T-helper 1 cell treated with Interleukin-12 subunit alpha and Interleukin-12 subunit beta and Interleukin-4 antibody, amounts not matched to agents 30 ng/mL and 1 ng/mL, for 36 hours (primary cell): ENCODE results near the gene SPATA25. TPM values are rescaled to one million over a fixed set of nuclear protein-coding genes. Genes with fewer than 3 reads are reported as not detected.

Experiments
- intact Hi-C: fragments of 100-400 bp; cut with micrococcal nuclease; formaldehyde crosslinking; loops from one replicate; pipeline ENCODE4 v1.15.1; 2024
- total RNA-seq: library from RNA; stranded (reverse); gene quantifications from 2 replicates; pipeline ENCODE4 v1.2.3, GENCODE V29; 2022

SPATA25 gene, protein sequence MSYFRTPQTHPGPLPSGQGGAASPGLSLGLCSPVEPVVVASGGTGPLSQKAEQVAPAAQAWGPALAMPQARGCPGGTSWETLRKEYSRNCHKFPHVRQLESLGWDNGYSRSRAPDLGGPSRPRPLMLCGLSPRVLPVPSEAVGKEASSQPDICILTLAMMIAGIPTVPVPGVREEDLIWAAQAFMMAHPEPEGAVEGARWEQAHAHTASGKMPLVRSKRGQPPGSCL
- total RNA-seq = 0.49 and 0.76 TPM in 2 replicates

DNA sequence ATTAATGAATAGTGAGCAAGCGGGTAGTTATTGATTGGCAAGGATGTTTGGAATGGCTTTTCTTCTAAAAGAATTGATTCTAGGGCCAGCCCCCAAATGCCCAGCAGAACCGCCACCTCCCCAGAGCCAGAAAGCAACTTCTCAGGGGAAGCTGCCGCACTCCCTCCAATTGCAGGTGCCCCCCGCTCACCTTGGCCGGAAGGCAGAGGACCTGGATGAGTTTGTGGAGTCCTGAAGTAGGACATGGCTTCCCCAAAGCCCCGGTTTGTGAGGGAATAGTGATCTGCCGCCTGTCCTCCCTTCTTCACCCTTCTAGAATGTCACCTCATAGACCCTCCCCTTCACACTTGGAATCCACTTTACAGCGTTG lies at the start of gene SPATA25:
SPATA25 (minus strand) TSS at position 277 of the 370 bp plus-strand sequence; CDS start at position 245, 32 bp downstream.
- intact Hi-C loops = no loop called here

DNA sequence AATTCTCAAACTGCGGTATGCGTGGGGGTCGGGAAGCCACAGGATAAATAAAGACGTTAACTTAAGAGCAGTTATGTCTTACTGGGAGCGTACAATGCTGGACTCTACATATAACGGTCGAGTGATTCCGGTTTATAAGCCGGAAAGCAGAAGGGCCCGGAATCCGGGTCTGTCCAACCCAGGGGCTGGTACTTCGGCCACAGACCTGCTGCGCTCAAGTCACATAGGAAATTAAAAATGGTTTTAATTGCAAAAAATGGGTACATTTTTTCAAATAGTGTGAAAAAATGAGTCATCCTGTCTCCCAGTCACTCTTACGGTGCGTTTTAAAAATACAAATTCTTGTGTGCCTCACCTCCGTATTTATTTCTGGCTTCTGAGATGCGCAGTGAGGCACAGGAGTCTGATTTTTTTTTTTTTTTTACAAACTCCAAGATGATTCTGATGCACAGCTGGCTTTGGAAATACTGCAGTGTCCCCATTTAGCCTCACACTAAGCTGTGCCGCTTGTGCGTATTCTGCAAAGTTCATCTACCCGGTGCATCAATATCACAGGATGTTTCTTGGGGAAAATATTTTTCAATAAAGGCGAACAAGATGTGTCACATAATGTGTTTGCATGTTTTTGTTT lies 48.1 kb upstream of the SPATA25 start:
- intact Hi-C loops = loop anchor here (1.0 to 5.0 kb wide), 12 partner anchors 24 to 754 kb away; partner anchors contain the start of genes ACOT8, DNTTIP1, NCOA5 and PIGT

GRCh38 chr20:45934586-45935415 lies 47.4 kb upstream of the SPATA25 start, which contains the start of gene PCIF1:
Gene PCIF1, plus strand, starts transcription at chr20:45934683. Its CDS starts 4,317 bp downstream, at chr20:45939000.
- intact Hi-C loops = loop anchor here (1.0 to 5.0 kb wide), 16 partner anchors 24 to 1412 kb away; partner anchors contain the start of genes ACOT8, CTSA, DNTTIP1 and NCOA5

DNA sequence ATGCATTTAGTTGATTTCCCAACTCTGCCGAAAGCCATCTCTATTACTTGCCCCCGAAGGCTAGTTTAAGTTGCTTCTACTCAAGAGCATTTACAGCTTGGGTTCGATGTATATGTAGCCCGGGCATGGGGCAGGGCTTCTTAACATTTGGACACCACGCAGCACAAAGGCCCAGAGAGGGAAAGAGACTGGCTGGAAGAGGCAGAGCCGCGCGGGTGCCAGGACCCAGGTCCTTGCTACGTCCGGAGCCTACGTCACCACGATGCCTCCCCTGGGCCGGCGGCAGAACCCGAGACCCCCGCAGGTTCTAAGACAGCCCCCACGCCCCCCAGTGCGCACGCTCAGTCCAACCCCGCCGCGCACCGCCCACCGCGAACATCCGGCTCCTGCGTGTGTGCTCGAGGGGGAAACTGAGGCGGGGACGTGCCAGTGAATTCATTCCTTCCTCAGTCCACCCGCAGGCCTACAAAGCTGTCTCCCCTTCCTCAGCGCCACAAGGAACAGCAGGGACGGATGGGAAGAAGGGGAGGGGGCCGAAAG lies 46.7 kb upstream of the SPATA25 start:
- intact Hi-C loops = loop anchor here (1.0 to 5.0 kb wide), 6 partner anchors 43 to 1413 kb away; partner anchors contain the start of genes CTSA, DNTTIP1, NEURL2 and STK4

DNA sequence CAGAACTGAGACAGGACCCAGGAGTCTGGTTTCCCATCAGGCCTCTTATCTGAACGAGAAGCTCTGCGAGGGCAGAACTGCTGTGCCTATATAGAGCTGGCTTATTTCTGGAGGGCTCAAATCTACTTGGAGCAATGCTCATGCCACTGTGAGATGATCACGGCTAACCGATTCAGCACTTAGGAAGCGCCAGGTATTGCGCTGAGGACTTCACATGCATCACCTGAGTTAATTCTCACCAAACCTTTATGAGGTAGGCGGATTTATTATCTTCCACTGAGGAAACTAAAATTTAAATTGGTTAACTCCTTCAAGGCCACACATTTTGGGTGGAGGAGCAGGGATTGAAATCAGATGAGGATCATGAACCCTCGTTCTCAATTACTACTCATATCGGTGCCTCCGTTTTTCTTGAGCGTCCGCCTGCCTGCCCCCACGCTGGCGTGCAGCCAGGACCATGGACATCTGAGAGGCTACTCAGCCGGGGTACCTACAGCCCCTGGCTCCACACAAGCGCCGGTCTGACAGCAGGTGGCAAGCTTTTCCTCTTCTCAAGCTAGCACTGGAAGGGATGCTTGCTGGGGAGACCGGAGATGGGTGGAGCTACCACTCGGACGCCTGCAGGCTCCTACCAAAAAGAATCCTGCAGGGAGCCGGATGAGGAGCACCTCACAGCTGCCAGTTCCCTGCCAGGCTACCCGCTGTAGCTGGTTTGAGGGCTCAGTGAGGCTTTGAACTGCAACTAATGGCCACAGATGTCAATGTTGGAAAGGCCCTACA lies 46.0 kb upstream of the SPATA25 start:
- intact Hi-C loops = loop anchor here (1.0 to 5.0 kb wide), 6 partner anchors 42 to 1414 kb away; partner anchors contain the start of genes CTSA, DNTTIP1, NEURL2 and STK4

GRCh38 chr20:45931680-45932079 lies 44.3 kb upstream of the SPATA25 start:
- intact Hi-C loops = loop anchor here (5.0 kb wide), 2 partner anchors 964 to 1416 kb away; partner anchors contain the start of gene STK4

DNA sequence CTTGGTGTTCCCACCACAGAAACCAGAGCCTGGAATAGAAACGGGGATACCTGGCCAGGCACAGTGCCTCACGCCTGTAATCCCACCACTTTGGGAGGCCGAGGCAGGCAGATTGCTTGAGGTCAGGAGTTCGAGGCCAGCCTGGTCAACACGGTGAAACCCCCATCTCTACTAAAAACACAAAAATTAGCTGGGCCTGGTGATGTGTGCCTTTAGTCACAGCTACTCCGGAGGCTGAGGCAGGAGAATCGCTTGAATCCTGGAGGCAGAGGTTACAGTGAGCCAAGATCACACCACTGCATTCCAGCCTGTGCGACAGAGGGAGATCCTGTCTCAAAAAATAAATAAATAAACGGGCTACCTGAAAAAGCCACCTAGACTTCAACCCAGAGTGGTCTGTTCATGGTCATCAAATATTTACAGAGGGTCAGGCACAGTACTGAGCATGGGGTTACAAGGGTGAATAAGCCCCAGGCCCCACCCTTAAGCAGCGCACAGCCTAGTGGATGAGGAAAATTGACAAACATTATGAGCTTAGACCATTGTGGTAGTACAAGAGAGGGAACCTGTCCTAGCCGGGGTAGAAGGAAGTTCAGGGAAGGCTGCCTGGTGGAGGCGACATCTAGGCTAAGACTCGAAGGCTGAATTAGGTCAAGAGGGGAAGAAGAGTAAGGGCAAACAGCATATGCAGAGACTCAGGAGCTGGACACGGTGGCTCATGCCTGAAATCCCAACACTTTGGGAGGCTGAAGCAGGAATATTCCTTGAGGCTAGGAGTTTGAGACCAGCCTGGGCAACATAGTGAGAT lies 39.9 kb upstream of the SPATA25 start:
- intact Hi-C loops = no loop called here

DNA sequence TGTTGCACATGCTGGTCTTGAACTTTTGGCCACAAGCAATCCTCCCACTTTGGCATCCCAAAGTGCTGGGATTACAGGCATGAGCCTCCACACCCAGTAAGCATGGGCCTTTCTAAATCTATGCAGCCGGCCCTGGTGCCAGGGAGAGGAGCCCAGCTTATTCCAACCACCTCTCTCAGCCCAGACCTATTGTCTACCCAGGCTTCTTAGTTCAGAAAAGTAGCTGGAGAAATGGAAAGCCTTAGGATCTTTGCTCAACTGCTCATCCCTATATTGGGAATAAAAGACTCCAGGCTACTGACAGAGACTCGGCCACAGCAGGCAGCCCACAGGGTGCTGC lies 39.3 kb upstream of the SPATA25 start:
- intact Hi-C loops = no loop called here

GRCh38 chr20:45925821-45926506 lies 38.5 kb upstream of the SPATA25 start:
- intact Hi-C loops = no loop called here

- intact Hi-C loops = no loop called here
Observed at GRCh38 chr20:45924391-45925261, 37.2 kb upstream of the SPATA25 start.

DNA sequence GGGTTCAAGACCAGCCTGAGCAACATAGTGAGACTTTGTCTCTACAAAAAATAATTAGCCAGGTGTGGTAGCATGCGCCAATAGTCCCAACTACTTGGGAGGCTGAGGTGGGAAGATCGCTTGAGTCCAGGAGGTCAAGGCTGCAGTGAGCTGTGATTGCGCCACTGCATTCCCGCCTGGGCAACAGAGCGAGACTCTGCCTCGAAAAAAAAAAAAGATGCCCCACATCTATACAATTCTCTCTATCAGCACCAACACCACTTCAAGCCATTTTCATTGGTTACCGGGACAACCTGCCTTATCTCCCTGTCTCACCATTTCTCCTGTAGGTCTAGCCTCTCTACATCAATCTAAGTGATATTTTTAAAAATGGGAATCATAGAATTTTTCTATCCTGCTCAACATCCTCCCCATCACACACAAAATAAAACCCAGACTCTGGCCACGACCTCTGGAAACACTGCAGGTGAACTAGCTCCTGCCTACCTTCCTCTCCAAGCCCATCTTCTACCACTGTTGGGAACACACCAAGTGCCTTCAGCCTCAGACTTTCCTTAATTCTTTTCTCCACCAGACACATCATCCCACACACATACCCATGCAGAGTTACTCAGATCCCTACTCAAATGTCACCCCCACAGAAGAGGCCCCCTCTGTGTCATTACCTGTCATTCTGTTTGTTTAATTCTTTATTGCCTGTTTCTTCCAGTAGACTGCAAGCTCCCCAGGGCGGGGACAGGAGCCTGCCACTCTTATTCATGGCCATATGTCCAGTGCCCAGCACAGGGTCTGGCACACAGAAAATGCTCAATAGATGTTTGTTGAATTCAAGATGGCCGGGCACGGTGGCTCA lies 34.1 kb upstream of the SPATA25 start:
- intact Hi-C loops = no loop called here

DNA sequence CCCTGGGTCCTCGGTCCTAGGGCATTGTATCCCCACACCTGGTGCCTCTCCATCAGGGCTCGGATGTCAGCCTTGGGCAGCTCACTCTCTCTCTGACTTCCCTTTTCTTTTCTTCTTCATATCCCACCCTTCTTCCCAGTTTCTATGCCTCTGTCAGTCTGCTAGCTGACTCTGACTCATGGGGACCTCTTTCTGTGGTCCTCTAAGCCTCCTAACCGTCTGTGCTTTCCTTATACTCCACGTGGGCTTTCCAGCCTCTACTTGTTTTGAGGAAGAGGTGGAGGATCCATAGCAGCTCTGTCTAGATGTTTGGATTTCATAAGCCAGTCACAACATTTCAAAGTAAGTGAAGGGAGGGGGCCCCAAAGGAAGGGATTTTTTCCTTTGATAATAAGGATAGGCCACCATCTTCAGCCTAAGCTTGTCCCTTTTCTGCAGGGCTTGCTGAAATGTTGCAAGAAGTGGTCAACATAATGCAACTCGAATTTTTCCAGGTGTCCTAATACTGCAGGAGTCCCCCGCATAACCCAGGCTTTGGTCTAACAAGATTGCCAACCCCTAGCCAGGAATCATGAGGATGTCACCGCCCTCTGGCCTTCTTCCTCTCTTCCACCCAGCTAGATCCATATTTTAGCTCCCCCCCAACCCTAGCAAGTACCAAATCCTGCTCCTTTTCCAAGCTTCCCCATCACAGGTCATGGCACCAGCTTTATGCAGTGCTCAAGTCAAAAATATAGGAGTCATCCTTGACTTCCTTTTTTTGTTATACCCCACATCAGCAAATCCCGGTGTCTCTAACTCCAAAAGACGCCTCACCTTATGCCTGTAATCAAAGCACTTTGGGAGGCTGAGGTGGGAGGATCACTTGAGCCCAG lies 33.3 kb upstream of the SPATA25 start:
- intact Hi-C loops = no loop called here

DNA sequence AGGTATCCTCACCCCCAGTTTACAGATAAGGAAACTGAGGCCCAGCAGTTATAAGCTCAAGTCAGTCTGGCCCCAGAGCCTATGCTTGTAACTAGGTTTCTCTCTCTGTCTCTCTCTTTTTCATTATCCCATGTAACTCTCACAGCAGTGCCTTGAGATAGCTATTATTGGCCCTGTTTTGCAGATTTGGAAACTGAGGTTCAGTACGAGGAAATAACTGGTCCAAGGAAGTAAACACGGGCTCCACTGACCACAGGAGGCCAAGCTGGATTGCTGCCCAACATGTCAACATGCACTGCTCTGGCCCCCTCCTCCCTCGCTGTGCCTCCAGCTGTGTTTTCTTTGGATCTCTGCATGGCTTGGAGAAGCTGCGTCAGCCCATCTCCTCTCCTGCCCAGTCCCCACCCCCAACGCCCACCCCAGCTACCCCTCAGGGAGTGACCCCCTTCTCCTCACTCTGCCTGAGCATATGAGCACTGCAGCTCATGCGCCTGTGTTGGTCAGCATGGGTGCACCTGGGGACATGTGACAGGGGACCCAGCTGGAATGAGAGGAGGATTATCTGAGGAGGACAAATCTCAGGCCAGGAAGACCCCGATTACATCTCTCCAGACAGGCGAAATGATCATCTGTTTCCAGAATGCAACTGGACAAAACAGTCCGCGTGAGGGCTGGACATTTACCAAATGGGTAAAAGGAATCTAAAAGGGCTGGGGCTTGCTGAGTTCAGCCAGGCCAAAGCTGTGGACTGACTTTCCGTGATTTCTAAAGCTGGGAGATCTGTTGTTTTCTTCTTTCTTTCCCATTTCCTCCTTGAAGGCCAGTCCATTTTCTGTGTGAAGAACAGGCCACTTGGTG lies 32.3 kb upstream of the SPATA25 start:
- intact Hi-C loops = no loop called here

DNA sequence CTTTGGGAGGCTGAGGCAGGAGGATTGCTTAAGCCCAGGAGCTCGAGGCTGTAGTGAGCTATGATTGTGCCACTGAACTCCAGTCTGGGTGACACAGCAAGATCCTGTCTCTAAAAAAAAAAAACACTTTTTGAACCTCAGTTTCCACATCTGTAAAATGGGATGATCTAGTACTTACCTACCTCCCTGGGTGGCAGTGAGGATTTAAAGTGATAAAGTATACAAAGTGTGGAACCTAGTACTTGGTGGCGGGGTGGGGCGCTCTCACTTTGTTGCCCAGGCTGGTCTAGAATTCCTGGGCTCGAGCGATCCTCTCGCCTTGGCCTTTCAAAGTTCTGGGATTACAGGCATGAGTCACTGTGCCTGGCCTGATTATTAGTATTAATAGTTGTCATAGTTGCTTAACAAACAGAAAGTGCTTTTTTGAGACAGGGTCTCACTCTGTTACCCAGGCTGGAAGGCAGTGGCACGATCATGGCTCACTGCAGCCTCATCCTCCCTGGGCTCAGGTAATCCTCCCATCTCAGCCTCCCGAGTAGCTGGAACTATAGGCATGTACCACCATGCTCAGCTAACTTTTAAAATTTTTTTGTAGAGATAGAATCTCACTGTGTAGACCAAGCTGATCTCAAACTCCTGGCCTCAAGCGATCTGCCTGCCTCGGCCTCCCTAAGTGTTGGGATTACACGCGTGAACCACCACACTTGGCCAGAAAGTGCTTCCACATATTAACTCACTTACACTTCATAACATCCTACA lies 31.5 kb upstream of the SPATA25 start:
- intact Hi-C loops = no loop called here
